AG20443 (cell line): ENCODE measurements around the gene ZNF70.

Experiments used
- DNase-seq: peaks from one replicate; pipeline ENCODE4 v3.0.0; 2012; ENCODE audit warnings: low spot score, mixed read lengths

The ZNF70 gene

DNA sequence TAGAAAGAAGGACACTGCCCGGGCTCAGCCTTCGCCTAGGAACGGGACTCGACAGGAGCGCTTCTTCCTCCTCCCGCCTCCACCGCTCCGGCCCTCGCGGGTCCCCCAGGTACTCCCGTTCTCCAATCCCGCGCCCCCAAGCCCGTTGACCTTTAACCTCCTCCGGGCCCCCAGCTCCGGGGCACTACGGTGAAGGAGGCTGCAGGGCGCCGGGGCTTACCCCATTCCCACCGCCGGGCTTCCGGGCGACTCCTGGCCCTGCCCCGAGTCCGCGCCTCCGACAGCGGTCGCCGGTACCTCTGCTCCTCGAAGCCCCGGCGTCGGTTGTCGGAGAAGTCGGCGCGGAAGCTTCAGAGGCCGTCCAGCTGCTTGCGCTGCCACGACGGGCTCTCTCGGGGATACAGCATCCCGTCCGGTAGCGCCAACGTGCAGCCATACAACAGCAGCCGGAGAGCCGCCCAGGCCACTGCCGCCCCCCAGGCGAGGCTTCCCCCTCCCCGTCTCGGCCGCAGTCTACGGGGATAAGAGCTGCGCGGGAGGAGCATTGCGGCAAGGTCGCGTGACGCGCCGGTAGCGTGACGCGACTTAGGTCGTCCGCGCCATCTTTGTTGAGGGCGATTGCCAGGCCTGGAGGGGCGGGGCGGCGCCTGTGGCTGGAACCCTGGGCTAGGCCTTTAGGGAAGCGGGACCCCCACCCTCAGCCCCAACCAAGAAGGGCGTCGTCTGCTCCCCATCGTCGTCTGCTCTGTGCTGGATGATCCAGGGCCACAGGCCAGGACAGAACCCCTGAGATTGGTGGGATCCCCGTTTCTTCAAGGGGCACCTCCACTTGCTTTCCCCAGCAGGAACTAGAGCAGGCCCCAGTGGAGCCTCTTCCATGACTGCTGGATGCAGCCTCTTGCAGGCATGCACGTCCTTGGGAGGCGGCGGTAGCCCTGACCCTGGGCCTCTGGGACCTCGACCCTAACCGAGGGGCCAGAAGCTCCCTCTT, 33.8 kb downstream of the ZNF70 start:
- DNase-seq, result peak; percentile 96

DNA sequence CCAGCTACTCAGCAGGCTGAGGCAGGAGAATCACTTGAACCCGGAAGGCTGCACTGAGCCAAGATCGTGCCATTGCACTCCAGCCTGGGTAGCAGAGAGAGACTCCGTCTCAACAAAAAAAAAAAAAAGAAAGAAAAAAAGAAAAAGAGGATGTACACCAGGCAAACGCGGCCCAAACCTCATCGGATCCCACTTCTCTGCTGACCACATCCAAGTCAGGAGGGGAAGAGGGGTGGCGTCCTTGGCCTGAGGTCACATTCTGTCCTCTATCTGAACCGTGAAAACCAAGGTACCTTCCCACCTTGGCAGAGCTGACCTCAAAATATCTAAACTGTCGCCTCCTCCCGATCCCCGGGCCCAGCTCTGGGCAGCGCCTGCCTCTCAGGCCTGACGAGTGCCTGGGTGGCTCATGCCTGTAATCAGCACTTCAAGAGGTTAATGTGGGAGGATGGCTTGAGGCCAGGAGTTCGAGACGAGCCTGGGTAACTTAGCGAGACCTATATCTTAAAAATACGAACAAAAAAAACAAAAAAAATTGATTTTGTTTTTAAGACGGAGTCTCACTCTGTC, 35.0 kb downstream of the ZNF70 start:
- no peak for DNase-seq

DNA sequence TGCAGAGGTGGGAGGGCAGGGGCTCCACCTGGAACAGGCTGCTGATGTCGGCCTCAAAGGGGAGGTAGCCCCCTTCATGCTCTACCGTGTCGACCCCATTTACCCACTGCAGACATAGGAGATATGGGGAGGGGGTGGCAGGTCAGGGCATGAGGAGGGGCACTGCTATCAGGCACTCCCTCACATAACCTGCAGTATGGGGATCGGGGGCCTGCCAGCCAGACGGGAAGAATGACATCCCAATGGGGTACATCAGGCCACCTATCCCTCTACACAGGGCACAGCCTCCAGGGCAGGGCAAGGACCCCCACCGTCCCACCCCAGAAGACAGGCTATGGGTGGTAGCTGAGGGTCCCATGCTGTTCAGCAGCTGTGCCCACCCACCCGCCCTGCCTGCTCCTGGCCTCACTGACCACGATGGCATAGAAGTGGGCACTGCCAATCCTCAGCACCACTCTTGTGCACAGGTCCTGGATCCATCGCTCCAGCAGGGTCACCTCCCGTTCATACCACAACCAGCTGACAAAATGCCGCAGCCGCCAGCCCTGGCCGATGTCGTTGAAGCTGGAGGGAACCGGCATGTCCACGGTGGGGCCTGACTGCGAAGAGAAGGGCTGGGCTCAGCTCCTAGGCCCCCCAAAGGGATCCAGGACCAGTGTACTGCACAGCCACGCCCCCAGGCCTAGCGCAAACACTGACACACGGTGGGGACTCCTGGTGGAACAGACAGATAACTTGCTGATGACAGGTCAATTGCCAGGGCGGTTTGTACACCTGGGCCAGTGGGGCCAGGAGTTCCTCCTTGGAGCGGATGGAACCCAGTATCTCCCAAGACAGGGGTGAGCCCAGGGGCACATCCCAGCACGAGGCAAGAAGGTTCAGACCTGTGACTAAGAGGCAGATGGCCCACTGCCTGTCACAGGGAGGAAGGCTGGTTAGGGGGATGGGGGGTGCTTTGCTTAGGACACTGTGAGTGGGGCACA, 36.0 kb downstream of the ZNF70 start:
- no peak for DNase-seq

DNA sequence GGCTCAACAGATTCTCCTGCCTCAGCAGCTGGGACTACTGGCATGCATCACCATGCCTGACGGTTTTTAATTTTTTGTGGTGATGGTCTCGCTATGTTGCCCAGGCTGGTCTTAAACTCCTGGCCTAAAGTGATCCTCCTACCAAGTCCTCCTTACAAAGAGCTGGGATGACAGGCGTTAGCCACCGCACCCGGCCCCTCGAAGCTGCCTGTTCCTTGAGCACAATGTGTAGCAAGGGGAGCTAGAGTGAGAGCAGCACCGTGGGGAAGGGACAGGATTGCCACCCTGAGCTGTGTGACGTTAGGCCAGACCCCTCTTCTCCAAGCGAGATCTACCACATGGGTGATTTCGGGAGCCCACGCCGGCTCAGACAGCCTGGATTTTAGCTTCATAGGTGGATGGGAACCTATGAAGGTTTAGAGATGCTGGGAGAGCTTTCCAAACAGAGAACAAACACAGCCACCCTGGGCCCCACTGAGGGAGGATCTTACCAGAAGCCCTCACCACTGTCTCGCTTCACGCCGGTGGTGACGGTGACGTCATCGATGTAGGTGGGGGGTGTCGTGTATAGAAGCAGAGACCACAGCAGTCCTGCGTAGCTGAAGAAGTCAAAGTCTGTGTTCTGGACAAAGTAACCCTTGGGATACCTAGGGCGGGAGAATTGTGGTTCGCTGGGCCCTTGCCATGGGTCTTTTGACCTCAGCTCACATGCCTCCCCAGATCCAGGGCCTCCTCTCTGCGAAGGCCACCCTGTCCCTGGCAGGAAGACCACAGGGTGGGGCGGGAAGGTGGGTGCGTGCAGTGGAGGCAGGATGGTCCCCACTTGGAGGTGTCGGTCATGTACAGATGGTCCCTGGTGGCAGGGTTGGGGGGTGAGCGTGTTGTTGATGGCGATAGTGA, 37.0 kb downstream of the ZNF70 start:
- no peak for DNase-seq

DNA sequence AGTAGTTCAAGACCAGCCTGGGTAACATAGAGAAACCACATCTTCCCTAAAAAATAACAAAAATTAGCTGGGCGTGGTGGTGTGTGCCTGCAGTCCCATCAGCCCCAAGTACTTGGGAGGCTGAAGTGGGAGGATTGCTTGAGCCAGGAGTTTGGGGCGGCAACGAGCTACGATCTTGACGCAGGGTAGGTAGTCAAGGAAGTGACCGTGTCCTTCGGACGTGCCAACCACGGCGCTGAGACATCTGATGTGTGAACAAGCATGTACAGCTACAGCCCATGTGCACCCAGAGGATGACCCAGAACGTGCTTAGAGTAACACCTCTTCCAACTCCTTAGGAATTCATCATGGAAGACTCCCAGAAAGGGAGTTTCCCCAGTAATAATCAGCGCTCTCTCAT, 38.7 kb downstream of the ZNF70 start:
- no peak for DNase-seq

DNA sequence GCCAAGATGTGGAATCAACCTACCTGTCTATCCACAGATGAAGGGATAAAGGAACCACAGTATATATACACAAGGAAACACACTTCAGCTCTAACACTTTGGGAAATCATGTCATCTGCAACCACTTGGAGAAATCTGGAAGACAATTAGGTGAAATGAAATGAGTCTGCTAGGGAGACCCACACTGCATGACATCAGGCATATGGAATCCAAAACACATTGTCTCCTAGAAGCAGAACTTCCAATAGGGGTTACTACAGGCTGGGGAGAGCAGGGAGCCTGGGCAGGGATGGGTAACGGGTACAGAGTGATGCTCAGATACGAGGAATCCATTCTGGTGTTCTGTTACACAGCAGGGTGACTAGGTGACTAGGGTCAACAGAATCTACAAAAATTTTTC, 41.8 kb downstream of the ZNF70 start:
- DNase-seq, result peak; percentile 78

DNA sequence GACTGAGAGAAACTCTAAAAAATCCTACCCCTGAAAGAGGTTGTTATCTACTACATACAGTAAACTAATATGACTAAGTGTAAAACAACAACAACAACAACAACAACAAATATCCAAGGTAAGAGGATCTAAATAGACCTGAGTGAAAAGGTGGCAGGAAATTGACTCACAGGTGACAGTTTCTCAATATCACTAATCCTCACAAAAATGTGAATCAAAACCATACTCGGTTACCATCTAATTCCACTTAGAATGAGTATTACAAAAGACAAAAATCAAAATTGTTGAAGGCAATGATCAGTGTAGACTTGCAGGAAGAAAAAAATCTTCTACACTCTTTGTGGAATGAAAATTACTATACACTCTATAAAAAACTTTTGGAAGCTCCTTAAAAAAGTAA, 42.6 kb downstream of the ZNF70 start:
- DNase-seq, result no peak

DNA sequence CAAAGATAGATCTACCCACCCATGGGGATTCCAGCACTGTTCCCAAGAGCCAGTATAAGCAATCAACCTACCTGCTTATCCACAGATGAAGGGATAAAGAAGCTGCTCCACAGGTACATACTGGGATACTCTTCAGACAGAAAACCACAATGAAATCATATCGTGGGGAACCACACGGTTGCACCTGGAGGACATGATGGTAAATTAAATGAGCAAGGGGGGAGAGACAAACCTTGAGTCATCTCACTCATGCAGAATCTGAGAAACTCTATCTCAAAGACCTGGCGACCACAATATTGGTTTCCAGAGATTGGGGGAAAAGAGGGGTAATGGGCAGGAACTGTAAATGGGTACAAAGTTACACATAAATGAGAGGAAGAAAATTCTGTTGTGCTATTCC, 45.6 kb downstream of the ZNF70 start:
- no peak for DNase-seq

DNA sequence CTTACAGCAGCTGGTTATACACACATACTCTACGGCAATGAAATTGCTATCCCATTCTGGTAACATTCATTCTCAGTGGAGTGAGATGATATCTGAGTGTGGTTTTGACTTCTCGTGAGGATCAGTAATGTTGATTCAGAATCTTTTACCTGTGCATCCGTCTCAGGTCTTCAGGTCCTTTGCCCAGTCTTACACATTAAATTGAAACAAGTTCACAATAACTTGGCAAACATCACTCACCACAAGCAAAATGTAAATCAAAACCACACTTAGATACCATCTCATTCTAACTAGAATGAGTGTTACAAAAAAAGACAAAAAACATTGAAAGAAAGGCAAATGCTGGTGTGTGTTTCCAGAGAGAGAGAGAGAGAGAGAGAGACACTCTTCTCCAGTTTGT, 46.1 kb downstream of the ZNF70 start:
- no peak for DNase-seq

DNA sequence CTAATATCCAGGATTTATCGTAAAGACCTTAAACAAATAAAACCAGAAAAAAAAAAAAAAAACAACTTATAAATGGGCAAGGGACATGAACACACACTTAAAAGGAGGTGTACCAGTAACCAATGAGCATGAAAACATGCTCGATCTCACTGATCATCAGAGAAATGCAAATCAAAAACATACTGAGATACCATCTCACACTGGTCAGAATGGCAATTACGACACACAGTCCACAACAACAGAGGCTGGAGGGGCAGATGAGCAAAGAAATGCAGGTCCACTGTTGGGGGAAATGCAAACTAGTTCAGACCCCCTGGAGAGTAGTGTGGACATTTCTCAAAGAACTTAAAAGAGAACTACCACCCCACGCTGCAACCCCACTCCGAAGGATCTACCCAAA, 46.9 kb downstream of the ZNF70 start:
- no peak for DNase-seq

DNA sequence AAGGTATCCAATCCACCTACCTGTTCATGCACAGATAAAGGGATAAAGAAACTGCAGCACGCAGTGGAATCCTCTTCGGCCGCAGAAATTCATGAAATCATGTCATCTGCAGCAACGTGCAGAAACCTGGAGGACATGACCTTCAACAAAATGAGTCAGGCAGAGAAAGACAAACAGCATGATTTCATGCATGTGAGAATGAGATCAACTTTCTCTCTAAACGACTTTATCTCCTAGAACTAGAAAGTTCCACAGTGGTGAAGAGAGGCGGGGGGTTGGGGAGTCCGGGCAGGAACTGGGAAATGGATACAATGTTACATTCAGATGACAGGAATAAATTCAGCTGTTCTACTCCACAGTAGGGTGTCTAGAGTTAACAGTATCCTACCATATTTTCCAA, 50.2 kb downstream of the ZNF70 start:
- no peak for DNase-seq

DNA sequence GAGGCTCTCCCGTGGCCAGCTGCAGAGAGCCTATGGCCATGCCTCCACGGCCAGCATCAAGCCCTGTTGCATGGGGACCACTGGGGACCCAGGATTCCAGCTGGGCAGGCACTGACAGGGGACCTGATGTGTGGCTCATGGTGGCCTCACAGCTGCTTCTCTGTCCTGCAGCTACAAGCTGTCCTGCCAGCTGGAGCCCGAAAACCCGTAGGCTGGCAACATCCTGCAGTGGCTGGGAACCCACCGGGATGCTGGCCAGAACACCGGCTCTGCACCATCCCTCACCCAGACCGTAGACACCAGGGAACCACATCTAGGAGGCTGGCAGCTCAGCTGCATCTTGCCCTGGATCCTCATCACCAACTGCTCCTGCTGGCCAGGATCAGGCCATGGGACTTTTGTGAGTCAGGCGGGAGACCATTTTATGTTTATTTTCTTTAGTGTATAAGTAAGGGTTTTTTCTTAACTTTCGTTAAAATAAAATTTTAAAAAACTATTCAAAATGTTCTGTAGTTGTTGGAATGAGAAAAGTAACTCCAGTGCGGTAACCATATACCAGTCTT, 52.2 kb downstream of the ZNF70 start:
- no peak for DNase-seq

DNA sequence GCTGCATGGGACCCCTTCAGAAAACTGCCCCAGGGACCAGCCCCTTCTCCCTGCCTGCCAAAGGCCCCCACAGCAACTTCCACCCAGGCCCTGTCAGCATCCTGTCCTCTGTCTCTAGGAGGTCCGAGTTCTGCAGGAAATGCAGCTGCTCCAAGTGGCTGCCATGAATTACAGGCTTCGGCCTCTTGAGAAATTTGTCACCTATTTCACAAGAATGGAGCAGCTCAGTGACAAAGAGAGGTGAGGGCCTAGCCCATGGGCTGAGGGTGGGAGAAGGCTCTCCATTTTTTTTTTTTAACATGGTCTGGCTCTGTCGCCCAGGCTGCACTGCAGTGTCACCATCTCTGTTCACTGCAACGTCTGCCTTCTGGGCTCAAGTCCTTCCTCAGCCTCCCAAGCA, 52.8 kb downstream of the ZNF70 start:
- no peak for DNase-seq

DNA sequence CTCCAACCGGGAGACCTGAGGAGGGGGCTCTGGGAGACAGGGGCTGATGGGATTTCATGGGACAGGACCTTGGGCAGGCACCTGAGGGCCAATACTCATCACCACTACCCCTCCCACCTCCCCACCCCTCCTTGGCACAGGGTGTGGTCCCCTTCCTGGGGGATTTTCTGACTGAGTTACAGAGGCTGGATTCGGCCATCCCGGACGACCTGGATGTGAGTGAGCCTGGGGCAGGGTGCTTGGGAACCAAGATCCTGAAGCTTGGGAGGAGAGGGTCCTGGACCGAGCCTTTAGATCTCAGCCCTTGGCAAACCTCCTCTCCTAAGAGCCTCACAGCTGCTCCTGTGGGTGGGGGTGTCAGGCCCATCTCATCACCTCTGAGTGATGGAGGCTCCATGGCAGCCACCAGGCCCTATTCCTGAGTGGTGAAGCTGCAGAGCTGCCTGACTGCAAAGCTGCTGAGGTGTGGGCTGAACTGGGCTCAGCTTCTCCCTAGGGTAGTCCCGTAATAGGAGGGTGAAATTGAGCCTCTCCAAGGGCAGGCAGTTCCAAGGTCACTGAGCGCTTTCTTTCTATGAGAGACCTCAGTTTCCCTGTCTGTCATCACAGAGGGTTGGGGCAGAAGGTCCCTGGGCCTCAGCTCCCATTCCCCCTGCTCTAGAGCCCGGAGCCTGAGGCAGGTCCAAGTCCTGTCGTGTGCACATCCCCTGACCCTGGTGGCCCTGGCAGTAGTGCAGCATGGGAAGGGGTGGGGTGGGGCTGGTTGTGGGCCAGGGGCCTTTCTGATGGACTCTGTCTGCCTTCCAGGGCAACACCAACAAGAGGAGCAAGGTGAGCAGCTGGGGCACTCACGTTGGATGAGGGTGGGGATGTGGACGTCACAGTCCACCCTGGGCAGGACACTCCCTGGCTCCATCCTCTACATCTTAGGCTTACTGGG, 53.6 kb downstream of the ZNF70 start:
- no peak for DNase-seq

DNA sequence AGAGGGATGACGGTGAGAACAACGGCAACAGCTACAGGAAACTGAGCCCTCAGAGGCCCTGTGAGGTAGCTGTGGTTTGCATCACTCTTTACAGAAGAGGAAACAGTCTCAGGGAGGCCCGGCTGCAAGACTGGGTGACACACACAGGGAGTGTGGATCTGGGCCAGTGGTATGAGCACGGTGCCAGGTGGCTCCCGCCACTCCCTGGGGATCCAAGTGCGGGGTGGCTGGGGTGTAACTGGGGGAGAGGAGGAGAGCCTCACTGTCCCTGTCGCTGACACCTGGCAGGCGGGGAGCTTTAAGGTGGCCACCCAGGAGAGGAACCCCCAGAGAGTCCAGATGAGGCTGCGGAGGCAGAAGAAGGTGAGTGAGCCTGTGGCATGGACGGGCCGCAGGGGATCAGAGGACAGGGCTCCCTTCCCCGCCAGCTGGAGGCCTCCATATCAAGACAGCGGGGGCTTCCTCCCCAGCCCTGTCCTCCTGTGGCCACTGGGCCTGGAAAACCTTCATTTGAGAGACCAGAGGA, 54.5 kb downstream of the ZNF70 start:
- no peak for DNase-seq

DNA sequence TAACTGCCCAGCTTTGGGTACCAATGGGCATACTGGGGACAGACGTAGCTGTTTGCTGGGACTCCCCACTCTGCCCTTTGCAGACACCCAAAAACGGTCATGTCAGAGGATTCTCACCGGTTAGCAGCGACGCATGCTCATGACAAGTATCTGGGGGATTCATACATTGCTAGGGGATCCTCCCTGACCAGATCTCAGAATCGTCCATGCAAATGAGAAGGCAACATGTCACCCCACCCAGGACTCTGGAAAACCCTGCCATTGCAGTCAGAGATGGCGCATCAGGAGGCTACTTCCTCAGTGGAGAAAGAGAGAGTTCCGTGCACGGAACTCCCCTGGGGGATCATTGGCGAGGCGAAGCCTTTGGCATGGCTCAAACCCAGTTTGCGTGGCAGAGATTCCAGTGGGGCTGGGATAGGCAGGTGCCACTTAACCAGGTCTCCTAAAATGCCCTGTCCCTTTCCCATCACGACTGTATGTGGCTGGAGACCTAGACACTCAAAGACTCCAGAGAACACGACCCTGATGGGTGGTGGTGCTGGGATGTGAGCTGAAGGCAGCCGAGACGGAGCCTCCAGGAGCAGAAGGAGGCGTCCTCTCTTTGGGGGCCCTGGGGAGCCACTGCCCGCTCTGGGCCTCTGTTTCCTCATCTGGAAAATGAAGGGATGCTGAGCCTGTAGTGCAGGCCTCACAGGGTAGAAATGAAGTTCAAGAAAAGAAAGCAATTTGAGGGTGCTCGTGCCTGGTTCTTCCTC, 55.2 kb downstream of the ZNF70 start:
- no peak for DNase-seq

DNA sequence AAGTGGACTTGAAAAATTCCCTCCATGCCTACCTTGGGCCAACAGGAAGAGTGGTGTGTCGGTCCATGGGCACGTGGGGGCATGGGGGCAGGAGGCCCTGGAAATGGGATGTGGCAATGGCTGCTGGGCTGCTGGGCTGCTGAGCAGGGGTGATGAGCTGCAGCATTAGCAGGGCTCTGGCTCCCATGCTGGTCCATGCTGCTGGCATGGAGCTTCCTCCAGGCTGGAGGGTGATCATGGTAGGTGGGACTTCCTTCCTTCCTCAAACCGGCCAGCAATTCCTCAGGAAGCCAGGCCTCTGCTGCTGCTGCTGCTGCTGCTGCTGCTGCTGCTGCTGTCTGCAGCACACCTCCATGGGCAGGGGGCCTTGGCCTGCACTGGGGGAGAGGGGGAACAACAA, 55.8 kb downstream of the ZNF70 start:
- DNase-seq, result no peak

DNA sequence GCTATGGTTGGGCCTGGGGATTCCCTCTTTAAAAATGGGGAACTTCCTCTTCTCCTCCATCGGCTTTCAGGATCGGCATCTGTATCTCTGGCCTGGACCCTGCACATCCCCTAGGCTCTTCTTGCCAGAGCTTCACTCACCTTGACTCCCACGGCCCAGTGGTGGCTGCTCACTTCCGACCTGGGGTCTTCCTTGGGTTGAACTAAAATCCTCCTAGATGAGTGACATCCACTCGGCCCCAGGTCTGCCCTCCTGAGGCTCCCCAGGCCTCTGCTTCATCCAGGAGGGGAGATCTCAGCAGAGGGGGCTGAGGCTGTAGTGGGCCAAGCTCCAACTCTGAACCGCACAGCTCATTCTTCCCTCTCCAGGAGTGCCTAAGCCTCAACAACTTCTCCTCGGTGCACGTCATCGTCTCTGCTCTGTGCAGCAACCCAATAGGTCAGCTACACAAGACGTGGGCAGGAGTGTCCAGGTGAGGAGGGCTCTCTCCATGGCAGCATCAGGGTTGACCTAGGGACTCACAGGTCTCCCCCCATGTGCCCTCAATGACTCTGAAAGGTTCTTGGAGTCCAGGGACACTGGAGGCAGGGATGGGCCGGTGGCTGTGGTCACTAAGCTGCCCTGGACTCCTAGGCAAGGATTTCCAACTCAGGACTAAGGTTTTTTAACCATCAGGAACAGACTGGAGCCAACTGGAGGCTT, 56.8 kb downstream of the ZNF70 start:
- DNase-seq, result no peak
